GM23338 (cell line): ENCODE results near the gene DHX34. TPM values are rescaled to one million over a fixed set of nuclear protein-coding genes. Genes with fewer than 3 reads are reported as not detected.

Experiments
- ATAC-seq: fragments of 200-7000 bp; cut with Tn5 transposase; 3 replicates; pipeline ENCODE4 v1.9.1; 2020
- DNase-seq: peaks from one replicate; pipeline ENCODE4 v3.0.0-alpha.2; 2015; ENCODE audit warnings: low spot score
- H2AFZ ChIP-seq: fragments of 200-600 bp; sonication (generic); 2 replicates; pipeline ENCODE4 v1.8.0; 2016; ENCODE audit warnings: antibody characterized with exemption, mild to moderate bottlenecking, moderate library complexity
- H3F3A ChIP-seq: fragments of 200-600 bp; sonication (generic); replicated peaks from 2 replicates; pipeline ENCODE4 v1.8.0; 2017; ENCODE audit warnings: antibody characterized with exemption, mixed run types, low read depth
- H3K27ac ChIP-seq: fragments of 200-600 bp; sonication (generic); 2 replicates; pipeline ENCODE4 v1.6.1; 2016; ENCODE audit warnings: low read depth
- H3K27me3 ChIP-seq: fragments of 200-600 bp; sonication (generic); 2 replicates; pipeline ENCODE4 v1.8.0; 2016; ENCODE audit warnings: mild to moderate bottlenecking, mixed run types, moderate library complexity; ENCODE audit not compliant: insufficient read depth
- H3K36me3 ChIP-seq: fragments of 200-600 bp; sonication (generic); 2 replicates; pipeline ENCODE4 v1.8.0; 2016; ENCODE audit warnings: mild to moderate bottlenecking; ENCODE audit not compliant: insufficient read depth
- H3K4me1 ChIP-seq: fragments of 200-600 bp; sonication (generic); 2 replicates; pipeline ENCODE4 v1.8.0; 2016; ENCODE audit warnings: mild to moderate bottlenecking, moderate library complexity; ENCODE audit not compliant: insufficient read depth
- H3K4me2 ChIP-seq: fragments of 200-600 bp; sonication (generic); 2 replicates; pipeline ENCODE4 v1.7.1; 2017; ENCODE audit warnings: mixed run types
- H3K4me3 ChIP-seq: fragments of 200-600 bp; sonication (generic); 2 replicates; pipeline ENCODE4 v1.6.1; 2016; ENCODE audit warnings: mixed run types
- H3K79me2 ChIP-seq: fragments of 200-600 bp; sonication (generic); replicated peaks from 2 replicates; pipeline ENCODE4 v1.8.0; 2017; ENCODE audit warnings: mild to moderate bottlenecking; ENCODE audit not compliant: insufficient read depth
- H3K9me2 ChIP-seq: fragments of 200-600 bp; sonication (generic); 2 replicates; pipeline ENCODE4 v1.8.0; 2017; ENCODE audit not compliant: insufficient read depth
- H4K20me1 ChIP-seq: fragments of 200-600 bp; sonication (generic); replicated peaks from 2 replicates; pipeline ENCODE4 v1.8.0; 2017; ENCODE audit warnings: mild to moderate bottlenecking; ENCODE audit not compliant: insufficient read depth
- H3K27ac Mint-ChIP-seq: 2 replicates; pipeline ENCODE4 v1.8.0; 2020; ENCODE audit warnings: inconsistent platforms, mild to moderate bottlenecking, moderate library complexity, mixed read lengths
- H3K27me3 Mint-ChIP-seq: 3 replicates; pipeline ENCODE4 v1.8.0; 2022; ENCODE audit warnings: low read depth, mild to moderate bottlenecking, moderate library complexity, mixed read lengths, inconsistent platforms; ENCODE audit not compliant: insufficient read depth, poor library complexity
- H3K36me3 Mint-ChIP-seq: 3 replicates; pipeline ENCODE4 v1.8.0; 2021; ENCODE audit warnings: low read depth, mild to moderate bottlenecking, inconsistent platforms, moderate library complexity, mixed read lengths
- H3K4me1 Mint-ChIP-seq: 3 replicates; pipeline ENCODE4 v1.8.0; 2020; ENCODE audit warnings: mild to moderate bottlenecking, inconsistent platforms, mixed read lengths
- H3K4me3 Mint-ChIP-seq: 3 replicates; pipeline ENCODE4 v1.8.0; 2021; ENCODE audit warnings: moderate library complexity, mild to moderate bottlenecking, inconsistent platforms, mixed read lengths
- H3K9me3 Mint-ChIP-seq: 3 replicates; pipeline ENCODE4 v1.8.0; 2020; ENCODE audit warnings: moderate library complexity, mild to moderate bottlenecking, inconsistent platforms, mixed read lengths
- CREB1 ChIP-seq: fragments of 250-450 bp; sonication (Bioruptor Pico); IDR thresholded peaks from 2 replicates; pipeline ENCODE4 v1.5.0; 2020; ENCODE audit warnings: low read depth, mild to moderate bottlenecking, moderate library complexity
- ETS1 ChIP-seq: IDR thresholded peaks from 2 replicates; pipeline ENCODE4 v1.6.1; 2016; ENCODE audit warnings: antibody characterized with exemption
- EZH2phosphoT487 ChIP-seq: fragments of 200-600 bp; sonication (generic); IDR thresholded peaks from one replicate; pipeline ENCODE4 v1.8.1; 2018; ENCODE audit warnings: antibody characterized with exemption; ENCODE audit not compliant: unreplicated experiment
- JUNB ChIP-seq: IDR thresholded peaks from one replicate; pipeline ENCODE4 v1.6.1; 2016; ENCODE audit warnings: antibody characterized with exemption; ENCODE audit not compliant: unreplicated experiment
- NANOG ChIP-seq: IDR thresholded peaks from 2 replicates; pipeline ENCODE4 v1.6.1; 2016; ENCODE audit warnings: antibody characterized with exemption, borderline replicate concordance
- POLR2AphosphoS5 ChIP-seq: IDR thresholded peaks from 2 replicates; pipeline ENCODE4 v1.6.1; 2016; ENCODE audit warnings: antibody characterized with exemption, low read depth
- REST ChIP-seq: IDR thresholded peaks from one replicate; pipeline ENCODE4 v1.6.1; 2018; ENCODE audit warnings: antibody characterized with exemption; ENCODE audit not compliant: unreplicated experiment
- ZNF114 ChIP-seq: fragments of 250-450 bp; sonication (Bioruptor Pico); IDR thresholded peaks from 2 replicates; pipeline ENCODE4 v1.5.0; 2020; ENCODE audit warnings: mild to moderate bottlenecking, moderate library complexity
- ZNF462 ChIP-seq: fragments of 250-450 bp; sonication (Bioruptor Pico); IDR thresholded peaks from 2 replicates; pipeline ENCODE4 v1.5.0; 2020; ENCODE audit warnings: mild to moderate bottlenecking, moderate library complexity
- polyA plus RNA-seq: library from polyadenylated mRNA; unstranded; fragments of >200 nt; fragmentation: Nextera tagmentation; extraction: Ambion mirVana; gene quantifications from 2 replicates; pipeline ENCODE4 v1.2.1, GENCODE V29; 2016
- total RNA-seq: library from RNA; depleted of rRNA; stranded (reverse); fragments of >200 nt; shearing (Covaris generic); gene quantifications from 2 replicates; pipeline ENCODE4 v1.2.3, GENCODE V29; 2014

DHX34 gene
- total and polyA plus RNA-seq, 2 experiments from 2014 or later = 16.3 to 50.1 TPM

GRCh38 chr19:47370045-47370611, 21.0 kb downstream of the DHX34 start (continued):
- TF ChIP-seq ETS1 (no peak), NANOG (no peak), POLR2AphosphoS5 (no peak), REST (no peak), CREB1 (no peak), ZNF114 (CRISPR knock-in tag) (no peak)

- Mint-ChIP-seq H3K27ac (no peak overlapping the region), H3K27me3 (peaks cover 5% of the 10 kb centered on the region), H3K4me1 (no peaks in the 10 kb centered on the region), H3K36me3 (peaks cover 61% of the 10 kb centered on the region), H3K4me3 (no peak overlapping the region), H3K9me3 (no peaks in the 10 kb centered on the region; the same call in 2 of the 3 replicates)
- H3K27ac ChIP-seq = no peak overlapping the region
- no peaks in the 10 kb centered on the region for H3K27me3 ChIP-seq
- TF ChIP-seq EZH2phosphoT487 = no peak
- H2AFZ ChIP-seq = no peak overlapping the region
- H3K9me2 ChIP-seq = no peaks in the 10 kb centered on the region
- no peak overlapping the region for H3K4me2 ChIP-seq
- H3K4me1 ChIP-seq = no peaks in the 10 kb centered on the region
- H3F3A ChIP-seq = no peaks in the 10 kb centered on the region
- no peak for ATAC-seq
- H4K20me1 ChIP-seq = peaks cover 11% of the 10 kb centered on the region
- H3K36me3 ChIP-seq = peaks cover 17% of the 10 kb centered on the region
- DNase-seq = no peak
- no peaks in the 10 kb centered on the region for H3K79me2 ChIP-seq
- no peak overlapping the region for H3K4me3 ChIP-seq
Observed at GRCh38 chr19:47371261-47371660, 22.1 kb downstream of the DHX34 start.

- no peak overlapping the region for H3K27ac Mint-ChIP-seq
- ATAC-seq (no peak), DNase-seq (no peak)
- no peaks in the 10 kb centered on the region for H3F3A ChIP-seq
- peaks cover 58% of the 10 kb centered on the region for H3K36me3 Mint-ChIP-seq
- no peaks in the 10 kb centered on the region for H3K4me1 ChIP-seq
- no peaks in the 10 kb centered on the region for H3K79me2 ChIP-seq
- no peaks in the 10 kb centered on the region for H3K27me3 ChIP-seq
- no peaks in the 10 kb centered on the region for H3K4me1 Mint-ChIP-seq
- no peak overlapping the region for H2AFZ ChIP-seq
- peaks cover 5% of the 10 kb centered on the region for H3K27me3 Mint-ChIP-seq
- H3K9me3 Mint-ChIP-seq = no peaks in the 10 kb centered on the region; the same call in 2 of the 3 replicates
- H3K36me3 ChIP-seq = peaks cover 10% of the 10 kb centered on the region
- no peaks in the 10 kb centered on the region for H3K9me2 ChIP-seq
- no peak overlapping the region for H3K4me2 ChIP-seq
- no peak overlapping the region for H3K4me3 Mint-ChIP-seq
- H3K27ac ChIP-seq = no peak overlapping the region
- peaks cover 11% of the 10 kb centered on the region for H4K20me1 ChIP-seq
- no peak overlapping the region for H3K4me3 ChIP-seq
- TF ChIP-seq ZNF462 (CRISPR knock-in tag) (no peak), JUNB (no peak)
Observed at GRCh38 chr19:47372603-47373002, 23.5 kb downstream of the DHX34 start.
